Measurements from ENCODE around the gene STEAP1B.

- TF ChIP-seq CTCF (IDR thresholded peaks at IDR 0.05 in 2 of 3, conservative IDR thresholded peaks at IDR 0.05 in 1 of 3; ENCODE audit: borderline replicate concordance in 1 of 3, insufficient read depth in 1 of 3, low read depth in 2 of 3, low read length in 2 of 3) (no peak), POLR2A (IDR thresholded peaks at IDR 0.05; ENCODE audit: borderline replicate concordance, extremely low read depth, insufficient read depth, insufficient read length) (no peak), REST (IDR thresholded peaks at IDR 0.05; ENCODE audit: low read depth) (no peak), EZH2 (IDR thresholded peaks at IDR 0.05) (no peak), ZNF274 (IDR thresholded peaks at IDR 0.05; ENCODE audit: low read depth, low read length) (no peak), POLR2AphosphoS5 (IDR thresholded peaks at IDR 0.05; ENCODE audit: low read depth, low read length) (no peak), ATF3 (IDR thresholded peaks at IDR 0.05) (no peak)
These were observed 98.9 kb downstream of the STEAP1B start for GRCh38 chr7:22400936-22401553.

Data from HCT116 (cell line).